ENCODE results near the gene PPIL4. TPM values are rescaled to one million over a fixed set of nuclear protein-coding genes. Genes with fewer than 3 reads are reported as not detected.

Gene PPIL4
- total and polyA plus RNA-seq, 10 of the 15 experiments (the other 5 are each of a cell fraction or from before 2014, with no cell fraction given) = 8.0 to 28.4 (median 24.3) TPM

GRCh38 chr6:149559389-149559788, 13.5 kb upstream of the PPIL4 start (continued):
- TF ChIP-seq, protein P1, sequence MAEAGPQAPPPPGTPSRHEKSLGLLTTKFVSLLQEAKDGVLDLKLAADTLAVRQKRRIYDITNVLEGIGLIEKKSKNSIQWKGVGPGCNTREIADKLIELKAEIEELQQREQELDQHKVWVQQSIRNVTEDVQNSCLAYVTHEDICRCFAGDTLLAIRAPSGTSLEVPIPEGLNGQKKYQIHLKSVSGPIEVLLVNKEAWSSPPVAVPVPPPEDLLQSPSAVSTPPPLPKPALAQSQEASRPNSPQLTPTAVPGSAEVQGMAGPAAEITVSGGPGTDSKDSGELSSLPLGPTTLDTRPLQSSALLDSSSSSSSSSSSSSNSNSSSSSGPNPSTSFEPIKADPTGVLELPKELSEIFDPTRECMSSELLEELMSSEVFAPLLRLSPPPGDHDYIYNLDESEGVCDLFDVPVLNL (IDR thresholded peaks at IDR 0.05; ENCODE audit: low read depth, low read length) = no peak
- TF ChIP-seq STAT3 (IDR thresholded peaks at IDR 0.05; ENCODE audit: low read depth, low read length) (no peak), ZNF592 (IDR thresholded peaks at IDR 0.05) (no peak), ZNF217 (IDR thresholded peaks at IDR 0.05) (no peak), FOXK2 (IDR thresholded peaks at IDR 0.05) (no peak), WRNIP1 (IDR thresholded peaks at IDR 0.05; ENCODE audit: borderline replicate concordance, low read depth, low read length) (no peak)

- Histone ChIP-seq H4K20me1 (ENCODE audit: control insufficient read depth, insufficient read depth) (no peaks in the 10 kb centered on the region), H2AFZ (ENCODE audit: control insufficient read depth, low read depth, low read length) (no peak overlapping the region), H3K9me3 (replicated peaks; ENCODE audit: control insufficient read depth, insufficient read depth, low read length) (no peaks in the 10 kb centered on the region), H3K36me3 (ENCODE audit: control insufficient read depth in 2 of 2, insufficient read depth in 2 of 2, low read length in 1 of 2) (no peaks in the 10 kb centered on the region), H3K4me2 (ENCODE audit: control insufficient read depth, insufficient read depth) (no peak overlapping the region), H3K27me3 (replicated peaks in 1 of 2; ENCODE audit: control insufficient read depth in 2 of 2, insufficient read depth in 2 of 2, low read length in 1 of 2) (no peaks in the 10 kb centered on the region), H3K27ac (ENCODE audit: control insufficient read depth, insufficient read depth) (no peak overlapping the region), H3K4me1 (ENCODE audit: control insufficient read depth, insufficient read depth, low read length) (no peaks in the 10 kb centered on the region), H3K9ac (ENCODE audit: control insufficient read depth, insufficient read depth, low read length) (no peak overlapping the region), H3K4me3 (no peak overlapping the region), H3K79me2 (ENCODE audit: control insufficient read depth, insufficient read depth, low read length) (no peaks in the 10 kb centered on the region)
- no peak for DNase-seq (ENCODE audit: low read depth, low spot score)
- ChIA-PET CTCF (no interaction called here), SMC1A (ENCODE audit: uncharacterized antibody, unreplicated experiment) (no interaction called here), POLR2A (no interaction called here), RAD21 (ENCODE audit: unreplicated experiment) (no interaction called here)
- intact Hi-C loops (cut with micrococcal nuclease; ENCODE audit: unreplicated experiment) (no loop called here), in situ Hi-C loops (cut with MboI) (no loop called here)
- no peak for TF ChIP-seq RB1 (IDR thresholded peaks at IDR 0.05; ENCODE audit: borderline replicate concordance)
- TF ChIP-seq HDAC6 (IDR thresholded peaks at IDR 0.05; ENCODE audit: unreplicated experiment) = no peak
- TF ChIP-seq NRF1 (conservative IDR thresholded peaks at IDR 0.05; ENCODE audit: low read depth, low read length) = no peak
- TF ChIP-seq HCFC1 (IDR thresholded peaks at IDR 0.05; ENCODE audit: low read length) = no peak
- no peak for TF ChIP-seq NR2C2 (IDR thresholded peaks at IDR 0.05; ENCODE audit: borderline replicate concordance, control insufficient read depth, insufficient read length, low read depth)
- no peak for TF ChIP-seq CEBPB (IDR thresholded peaks at IDR 0.05; ENCODE audit: borderline replicate concordance in 1 of 2, low read depth in 2 of 2, low read length in 2 of 2)
- TF ChIP-seq MYC (IDR thresholded peaks at IDR 0.05; ENCODE audit: insufficient read depth, insufficient read length, insufficient replicate concordance, low read length, severe bottlenecking) = no peak
- no peak for ATAC-seq
- FAIRE-seq = no peak
- no TSS peak for BruUV-seq (replicated peaks)
Measured at GRCh38 chr6:149558029-149558428, 12.2 kb upstream of the PPIL4 start.
